Measurements from ENCODE around the gene PSMB8.
"Not testable (repeated sequence)": the region's sequence is repeated elsewhere in the genome, so short reads cannot be mapped to it uniquely, and the experiment has no call there.

Gene PSMB8

DNA sequence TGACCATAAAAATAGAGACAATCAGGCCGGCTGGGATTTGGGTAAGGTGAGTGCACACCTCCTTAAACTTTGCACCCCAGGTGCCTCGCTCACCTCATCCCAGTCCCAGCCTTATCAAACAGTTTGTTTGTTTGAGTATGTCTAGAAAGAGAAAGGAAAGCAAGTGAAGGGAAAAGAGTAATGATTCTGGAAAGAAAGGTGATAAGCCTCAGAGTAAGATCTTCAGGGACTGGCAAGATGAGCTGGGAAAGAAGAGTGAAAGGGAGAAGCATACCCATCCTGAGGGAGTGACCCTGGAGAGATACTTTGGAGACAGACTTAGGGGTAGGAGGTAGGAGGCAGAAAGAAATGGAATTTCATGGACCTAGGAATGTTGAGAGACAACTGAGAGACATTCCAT is 7.0 kb downstream of the PSMB8 start:
- DNase-seq (ENCODE audit: low spot score) = no peak

DNA sequence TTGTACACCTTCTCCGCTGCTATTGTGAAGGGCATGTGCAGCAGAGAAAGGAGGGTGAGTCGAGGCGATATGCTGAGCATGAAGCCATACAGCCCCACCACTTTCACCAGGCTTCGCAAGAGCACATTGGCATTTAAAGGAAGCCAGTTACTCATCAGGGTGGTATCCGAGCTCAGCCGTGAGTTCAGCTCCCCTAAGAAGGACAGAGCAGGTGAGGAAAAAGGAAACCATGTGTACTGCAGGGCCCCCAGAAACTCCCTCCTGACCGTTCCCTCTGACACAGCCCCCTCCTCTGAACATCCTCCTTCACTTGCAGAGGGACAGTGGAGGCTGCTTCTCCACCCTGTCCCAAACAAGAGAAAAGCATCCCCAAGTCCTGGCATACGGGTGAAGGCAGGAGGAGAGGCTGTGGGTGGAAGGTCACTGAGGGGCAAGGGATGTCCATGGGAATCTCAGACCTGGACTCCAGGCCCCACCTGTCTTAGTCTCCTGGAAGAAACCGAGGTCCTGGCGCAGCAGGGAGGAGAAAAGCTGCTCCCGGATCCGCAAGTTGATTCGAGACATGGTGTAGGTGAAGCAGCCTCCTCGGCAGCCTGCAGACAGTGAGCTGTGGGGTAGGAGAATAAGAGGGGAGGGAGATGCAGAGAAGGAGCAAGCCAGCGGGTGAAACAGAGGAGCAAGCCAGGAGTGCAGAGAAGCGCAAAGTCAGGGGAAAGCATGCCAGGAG is 8.5 kb downstream of the PSMB8 start:
- no peak for DNase-seq (ENCODE audit: low spot score)

DNA sequence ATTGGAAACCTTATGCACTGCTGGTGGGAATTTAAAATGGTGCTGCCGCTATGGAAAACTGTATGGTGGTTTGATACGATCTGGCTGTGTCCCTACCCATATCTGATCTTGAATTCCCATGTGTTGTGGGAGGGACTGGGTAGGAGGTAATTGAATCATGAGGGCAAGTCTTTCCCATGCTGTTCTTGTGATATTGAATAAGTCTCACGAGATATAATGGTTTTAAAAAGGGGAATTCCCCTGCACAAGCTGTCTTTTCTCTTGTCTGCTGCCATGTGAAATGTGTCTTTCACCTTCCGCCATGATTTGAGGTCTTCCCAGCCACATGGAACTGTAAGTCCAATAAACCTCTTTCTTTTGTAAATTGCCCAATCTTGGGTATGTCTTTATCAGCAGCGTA is 10.2 kb downstream of the PSMB8 start:
- no peak for DNase-seq (ENCODE audit: low spot score)

DNA sequence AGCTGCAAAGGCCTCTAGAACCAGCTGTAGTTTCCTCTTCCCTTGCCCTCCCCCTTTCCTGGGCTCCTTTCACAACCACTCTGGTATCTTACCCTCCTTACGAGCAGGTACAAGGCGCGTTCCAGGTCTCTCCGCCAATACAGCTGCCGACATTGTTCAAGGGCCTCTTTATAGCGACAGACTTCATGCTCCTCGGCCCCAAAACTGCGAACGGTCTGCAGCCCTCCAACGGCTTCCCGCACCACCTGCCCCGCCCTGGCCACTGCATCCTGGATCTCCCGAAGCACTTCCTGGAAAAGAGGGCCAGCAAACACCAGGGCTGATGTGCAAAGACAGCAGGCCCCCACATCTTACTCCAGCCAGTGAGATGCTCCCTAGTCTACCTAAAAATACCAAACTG is 11.3 kb downstream of the PSMB8 start:
- no peak for DNase-seq (ENCODE audit: low spot score)

DNA sequence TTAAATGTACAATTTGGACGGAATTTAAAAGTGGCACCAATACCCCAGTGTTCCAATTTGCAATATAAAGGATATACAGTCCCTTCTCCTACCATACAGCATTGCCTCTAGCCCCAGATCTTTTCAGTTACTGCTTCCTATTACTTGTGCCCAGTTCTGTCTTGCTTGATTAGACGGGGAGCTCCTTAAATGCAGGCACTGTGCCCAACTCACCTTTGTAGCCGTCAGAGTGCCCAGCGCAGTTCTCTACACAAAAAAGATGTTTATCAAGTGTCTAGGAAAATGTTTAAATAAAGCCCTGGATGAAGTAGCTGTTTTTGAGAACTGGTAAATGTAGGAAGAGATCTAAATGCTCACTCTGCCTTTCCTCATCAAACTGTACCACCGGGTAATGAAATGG is 12.9 kb downstream of the PSMB8 start:
- no peak for DNase-seq (ENCODE audit: low spot score)

DNA sequence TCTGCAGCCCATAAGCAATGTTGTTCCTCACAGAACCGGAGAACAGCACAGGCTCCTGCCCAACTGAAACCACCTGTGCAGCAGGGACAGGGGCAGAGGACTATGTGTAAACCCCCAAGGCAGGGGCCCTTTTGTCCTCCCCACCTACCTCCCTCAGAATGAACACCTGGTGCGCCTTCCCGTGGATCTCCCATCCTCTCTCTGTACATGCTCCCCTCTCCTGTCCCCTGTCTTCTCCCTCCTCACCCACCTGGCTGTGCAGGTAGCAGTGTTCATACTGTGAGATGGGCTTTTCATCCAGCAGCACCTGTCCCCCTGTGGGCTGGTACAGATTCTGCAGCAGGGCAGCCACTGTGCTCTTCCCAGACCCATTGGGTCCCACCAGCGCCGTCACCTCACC is 13.8 kb downstream of the PSMB8 start:
- DNase-seq (ENCODE audit: low spot score) = no peak

DNA sequence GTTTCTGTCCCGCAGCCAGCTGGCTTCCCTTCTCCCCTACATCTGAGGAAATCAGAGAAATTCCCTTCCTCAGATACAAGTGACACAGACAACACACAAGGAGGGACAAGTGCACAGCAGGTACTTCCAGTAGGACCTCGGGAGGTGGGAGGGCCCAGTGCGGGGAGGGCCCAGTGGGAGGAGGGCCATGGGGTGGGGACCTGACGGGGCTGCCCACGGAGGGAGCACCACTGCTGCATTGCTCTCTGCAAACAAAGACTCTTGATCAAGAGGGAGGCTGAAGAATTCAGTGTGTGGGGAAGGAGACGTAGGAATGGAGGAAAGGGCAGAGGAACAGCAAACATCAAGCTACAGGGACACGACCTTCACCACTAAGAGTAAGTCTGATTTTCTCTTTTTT is 14.4 kb downstream of the PSMB8 start:
- no peak for DNase-seq (ENCODE audit: low spot score)

DNA sequence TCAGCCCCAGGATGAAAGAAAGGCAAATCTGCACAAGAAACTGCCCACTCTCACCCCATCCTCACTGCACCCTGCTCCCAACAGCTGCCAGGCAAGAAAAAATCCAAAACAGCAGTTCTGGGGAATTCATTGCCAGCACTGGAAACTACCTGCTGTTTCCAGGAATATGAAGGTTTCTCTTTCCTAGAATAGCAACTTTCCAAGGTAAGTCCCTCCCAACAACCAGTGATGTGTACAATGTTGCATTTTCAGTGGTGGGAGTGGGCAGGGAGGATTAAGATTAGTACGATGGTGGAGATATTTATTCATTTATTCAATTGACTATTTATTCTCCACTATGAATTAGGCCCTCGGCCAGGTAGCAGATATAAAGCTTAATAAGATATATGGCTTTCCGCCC is 16.8 kb downstream of the PSMB8 start:
- DNase-seq (ENCODE audit: low spot score) = no peak

DNA sequence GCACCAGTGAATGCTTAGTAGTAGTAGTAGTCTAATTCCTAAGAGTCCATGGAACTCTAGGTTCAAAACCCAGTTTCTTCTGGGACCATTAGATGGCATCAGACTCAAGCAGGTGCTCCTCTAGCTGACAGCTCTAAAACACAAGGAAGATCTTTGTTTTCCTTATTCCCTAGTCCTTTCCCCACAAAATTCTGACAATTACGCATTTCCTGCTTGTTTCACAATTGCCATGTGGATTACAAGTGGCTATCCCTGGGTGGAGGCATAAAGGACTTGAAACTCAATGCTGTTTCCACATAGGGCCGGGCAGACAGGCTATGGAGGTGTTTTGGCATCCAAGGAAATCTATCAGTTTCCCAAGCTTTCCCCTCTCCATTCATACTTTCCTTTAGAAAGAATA is 17.9 kb downstream of the PSMB8 start:
- peak; percentile 32 for DNase-seq (ENCODE audit: low spot score)

DNA sequence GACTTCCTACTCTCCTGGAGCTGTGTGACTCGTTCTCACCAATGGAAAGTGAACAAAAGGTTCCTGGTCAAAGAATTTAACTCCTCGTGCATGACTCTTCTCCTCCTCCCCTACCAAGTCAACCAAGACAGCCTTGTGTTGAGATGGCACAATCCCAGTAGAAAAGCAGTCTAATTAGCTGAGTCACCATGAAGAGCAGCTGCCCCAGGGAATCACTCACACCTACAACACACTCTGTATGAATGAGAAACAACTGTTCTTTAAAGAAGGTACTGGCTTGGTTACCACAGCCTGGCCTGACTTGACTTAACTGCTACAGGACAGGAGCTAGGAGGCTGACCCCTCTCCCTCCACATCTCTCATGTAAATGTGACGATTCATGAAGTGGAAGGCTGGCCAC is 24.1 kb downstream of the PSMB8 start:
- DNase-seq (ENCODE audit: low spot score) = no peak

DNA sequence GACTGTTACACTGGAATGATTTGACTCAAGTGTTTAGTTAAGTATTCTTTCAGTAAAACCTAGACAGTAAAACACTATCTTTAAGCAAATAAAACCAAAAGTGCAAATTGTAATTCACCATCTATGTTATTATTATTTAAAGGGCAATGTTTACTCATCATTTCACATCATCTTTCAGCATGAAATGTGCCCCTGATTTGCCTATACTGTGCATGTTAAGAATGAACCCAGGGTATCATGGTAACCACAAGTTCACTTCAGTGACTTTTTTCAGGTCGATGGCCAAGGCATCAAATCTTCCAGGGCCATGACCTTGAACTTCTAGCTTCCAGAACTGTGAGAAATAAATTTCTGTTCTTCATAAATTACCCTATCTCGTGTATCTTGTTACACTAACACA is 25.0 kb downstream of the PSMB8 start:
- no peak for DNase-seq (ENCODE audit: low spot score)

DNA sequence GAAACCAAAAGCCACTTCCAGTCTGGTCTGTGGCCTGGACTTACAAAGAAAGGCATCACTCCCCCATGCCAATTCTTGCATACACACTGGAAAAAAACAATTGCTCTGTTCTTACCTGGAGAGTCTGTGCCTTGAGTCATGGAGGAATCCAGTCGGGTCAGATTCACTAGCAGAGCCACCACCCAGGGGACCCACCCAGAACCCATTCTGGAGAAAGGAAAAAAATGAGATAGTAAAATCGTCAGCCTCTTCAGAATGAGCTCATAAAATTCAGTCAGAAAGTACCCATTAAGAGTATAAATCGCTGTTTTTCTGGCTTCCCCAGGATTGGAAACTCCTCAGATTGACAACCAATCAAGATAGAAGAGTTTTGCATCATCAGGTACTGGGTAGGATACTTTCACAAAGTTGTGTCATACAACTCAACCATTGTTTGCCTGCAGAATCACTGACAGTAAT is 27.1 kb downstream of the PSMB8 start, which contains the start of gene HLA-DOB:
Gene HLA-DOB, minus strand, starts transcription at position 257 of the 459 bp plus-strand sequence. Its CDS starts 51 bp downstream, at position 206.
- DNase-seq (ENCODE audit: low spot score) = no peak

DNA sequence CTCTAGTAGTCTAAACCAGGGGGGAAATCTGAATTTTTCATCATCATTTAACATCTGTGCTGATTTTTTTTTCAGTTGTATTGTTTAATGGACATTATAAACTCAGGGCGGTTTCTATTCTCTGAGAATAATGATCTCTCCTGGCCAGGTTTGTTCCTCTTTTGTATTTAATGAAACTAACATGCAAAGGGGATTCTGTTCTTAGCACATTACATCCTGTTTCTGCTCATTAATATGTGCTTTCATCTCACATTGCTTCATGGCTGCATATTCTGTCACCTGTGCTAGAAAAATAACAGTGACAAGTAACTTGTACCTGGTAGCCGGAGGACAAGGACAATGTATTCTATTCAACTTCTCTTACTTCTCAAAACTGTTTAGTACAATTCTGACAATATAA is 27.9 kb downstream of the PSMB8 start:
- DNase-seq (ENCODE audit: low spot score) = no peak

DNA sequence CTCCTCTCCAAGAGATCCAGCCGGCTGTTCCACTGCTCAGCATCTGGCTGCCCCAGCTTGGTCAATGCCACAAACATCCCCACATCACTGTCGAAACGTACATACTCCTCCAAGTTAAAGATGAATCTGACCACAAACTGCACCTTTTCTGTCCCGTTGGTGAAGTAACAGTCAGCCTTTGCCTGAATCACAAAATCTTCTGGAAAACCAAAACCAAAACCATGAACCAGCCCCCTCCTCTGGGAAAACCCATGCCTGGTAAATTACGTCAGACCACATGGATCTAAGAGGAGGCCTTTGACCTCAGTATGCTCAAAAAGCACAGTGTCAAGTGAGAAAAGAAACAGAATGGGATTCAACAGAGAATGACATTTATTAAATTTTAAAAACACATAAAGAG is 28.7 kb downstream of the PSMB8 start:
- DNase-seq (ENCODE audit: low spot score) = no peak

DNA sequence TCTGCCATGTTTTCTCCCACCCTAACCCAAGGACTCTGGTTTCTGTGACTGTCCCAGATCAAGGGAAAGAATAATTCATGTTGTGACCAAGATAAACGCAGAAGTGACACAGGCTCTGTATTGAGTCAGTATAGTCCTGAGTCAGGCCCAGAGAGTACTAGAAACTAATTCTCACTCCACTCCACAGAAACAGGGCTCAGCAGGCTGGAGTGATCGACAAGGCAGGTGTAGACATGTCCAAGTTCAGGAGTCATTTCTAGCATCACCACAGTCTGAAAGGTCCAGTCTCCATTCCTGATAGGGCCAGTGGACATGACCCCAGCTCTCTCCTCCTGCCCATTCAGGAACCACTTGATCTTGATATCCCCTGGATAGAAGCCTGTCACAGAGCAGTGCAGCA is 29.7 kb downstream of the PSMB8 start:
- no peak for DNase-seq (ENCODE audit: low spot score)

DNA sequence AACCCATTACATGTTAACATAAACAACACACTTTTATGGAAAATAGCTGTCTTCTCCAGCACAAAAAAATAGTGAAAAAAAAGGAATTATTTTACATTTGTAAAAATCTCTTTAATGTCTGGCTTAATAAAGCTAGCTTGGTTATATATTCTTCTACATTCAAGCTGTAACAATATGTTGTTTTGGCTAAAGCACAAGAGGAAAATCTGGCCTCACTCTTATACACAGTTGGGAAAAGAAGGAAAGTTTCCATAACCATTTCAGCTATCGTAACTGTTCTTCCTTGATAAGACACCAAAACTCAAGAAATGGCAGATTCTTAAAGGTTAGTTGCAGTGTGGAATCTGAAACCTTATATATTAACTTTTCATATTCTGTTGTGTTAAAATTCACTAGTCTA is 34.7 kb downstream of the PSMB8 start:
- no peak for DNase-seq (ENCODE audit: low spot score)

DNA sequence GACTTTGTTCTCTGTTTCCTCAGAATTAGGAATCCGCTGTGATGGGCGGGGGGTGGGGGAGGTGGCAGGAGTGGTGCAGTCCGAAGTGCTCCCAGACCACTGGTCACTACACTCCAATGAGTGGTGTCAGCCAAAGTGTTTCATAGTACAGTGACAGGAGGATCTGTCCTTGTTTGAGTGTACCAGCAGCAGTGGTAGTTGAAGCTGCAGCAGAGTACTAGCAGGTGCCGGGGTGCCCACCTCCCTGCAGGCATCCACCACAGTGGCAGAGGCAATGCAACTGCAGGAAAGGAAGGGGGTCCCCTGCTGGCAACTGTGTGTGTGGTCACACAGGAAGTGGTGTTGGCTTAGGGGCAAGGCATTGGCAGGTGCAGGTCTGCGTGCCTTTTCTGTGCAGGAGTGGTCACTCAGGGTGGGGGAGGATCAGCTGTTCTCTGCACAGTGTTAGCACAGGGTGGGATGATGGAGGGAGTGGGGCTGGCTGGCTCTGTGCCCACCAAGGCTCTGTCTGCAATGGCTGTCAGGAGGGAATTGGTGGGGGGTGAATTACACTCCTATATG is 36.7 kb downstream of the PSMB8 start:
- DNase-seq (ENCODE audit: low spot score) = no peak

DNA sequence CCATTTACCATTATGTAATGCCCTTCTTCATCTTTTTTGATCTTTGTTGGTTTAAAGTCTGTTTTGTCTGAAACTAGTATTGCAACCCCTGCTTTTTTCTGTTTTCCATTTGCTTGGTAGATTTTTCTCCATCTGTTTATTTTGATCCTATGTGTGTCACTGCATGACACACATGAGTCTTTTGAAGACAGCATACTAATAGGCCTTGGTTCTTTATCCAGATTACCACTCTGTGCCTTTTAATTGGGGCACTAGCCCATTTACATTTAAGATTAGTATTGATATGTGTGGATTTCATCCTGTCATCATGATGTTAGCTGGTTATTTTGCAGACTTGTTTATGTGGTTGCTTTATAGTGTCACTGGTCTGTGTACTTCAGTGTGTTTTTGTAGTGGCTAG is 38.4 kb downstream of the PSMB8 start:
- DNase-seq (ENCODE audit: low spot score) = not testable (repeated sequence)

DNA sequence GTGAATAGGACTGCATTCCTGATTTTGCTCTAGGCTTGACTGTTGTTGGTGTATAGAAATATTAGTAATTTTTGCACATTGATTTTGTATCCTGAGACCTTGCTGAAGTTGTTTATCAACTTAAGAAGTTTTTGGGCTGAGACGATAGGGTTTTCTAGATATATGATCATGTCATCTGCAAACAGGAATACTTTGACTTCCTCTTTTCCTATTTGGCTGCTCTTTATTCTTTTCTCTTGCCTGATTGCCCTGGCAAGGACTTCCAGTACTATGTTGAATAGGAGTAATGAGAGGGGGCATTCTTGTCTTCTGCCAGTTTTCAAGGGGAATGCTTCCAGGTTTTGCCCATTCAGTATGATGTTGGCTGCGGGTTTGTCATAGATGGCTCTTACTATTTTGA is 40.4 kb downstream of the PSMB8 start:
- DNase-seq (ENCODE audit: low spot score) = no peak

DNA sequence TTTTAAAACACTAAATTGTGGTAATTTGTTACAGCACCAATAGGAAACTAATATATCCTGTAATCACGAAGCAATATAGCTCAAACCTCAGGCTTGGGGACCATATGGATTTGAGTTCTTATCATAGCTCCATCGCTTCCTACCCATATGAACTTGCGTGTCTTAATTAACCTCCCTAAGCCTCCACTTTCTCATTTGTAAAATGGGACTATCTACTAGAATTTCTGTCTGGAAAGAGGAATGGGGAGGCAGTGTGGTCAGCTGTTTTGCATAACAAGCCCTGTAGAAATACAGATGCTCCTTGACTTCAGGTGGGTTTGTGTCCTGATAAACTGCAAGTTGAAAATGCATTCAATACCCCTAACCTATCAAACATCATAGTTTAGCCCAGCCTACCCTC is 44.1 kb downstream of the PSMB8 start:
- DNase-seq (ENCODE audit: low spot score) = no peak

DNA sequence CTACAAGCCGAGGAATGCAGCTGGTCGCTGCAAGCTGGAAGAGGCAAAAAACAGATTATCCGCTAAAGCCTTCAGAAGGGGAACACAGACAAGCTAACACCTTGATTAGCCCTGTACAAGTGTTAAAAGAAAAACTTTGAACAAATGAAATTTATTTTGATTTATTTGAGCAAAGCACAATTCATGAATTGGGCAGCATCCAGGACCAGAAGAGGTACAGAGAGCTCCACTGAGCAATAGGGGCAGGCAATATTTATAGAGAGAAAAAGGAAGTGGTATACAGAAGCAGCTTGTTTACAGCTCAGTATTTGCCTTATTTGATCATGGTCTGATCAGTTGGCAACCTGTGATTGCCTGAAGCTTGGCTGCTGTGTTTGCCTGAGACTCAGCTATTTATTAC is 44.7 kb downstream of the PSMB8 start:
- no peak for DNase-seq (ENCODE audit: low spot score)

DNA sequence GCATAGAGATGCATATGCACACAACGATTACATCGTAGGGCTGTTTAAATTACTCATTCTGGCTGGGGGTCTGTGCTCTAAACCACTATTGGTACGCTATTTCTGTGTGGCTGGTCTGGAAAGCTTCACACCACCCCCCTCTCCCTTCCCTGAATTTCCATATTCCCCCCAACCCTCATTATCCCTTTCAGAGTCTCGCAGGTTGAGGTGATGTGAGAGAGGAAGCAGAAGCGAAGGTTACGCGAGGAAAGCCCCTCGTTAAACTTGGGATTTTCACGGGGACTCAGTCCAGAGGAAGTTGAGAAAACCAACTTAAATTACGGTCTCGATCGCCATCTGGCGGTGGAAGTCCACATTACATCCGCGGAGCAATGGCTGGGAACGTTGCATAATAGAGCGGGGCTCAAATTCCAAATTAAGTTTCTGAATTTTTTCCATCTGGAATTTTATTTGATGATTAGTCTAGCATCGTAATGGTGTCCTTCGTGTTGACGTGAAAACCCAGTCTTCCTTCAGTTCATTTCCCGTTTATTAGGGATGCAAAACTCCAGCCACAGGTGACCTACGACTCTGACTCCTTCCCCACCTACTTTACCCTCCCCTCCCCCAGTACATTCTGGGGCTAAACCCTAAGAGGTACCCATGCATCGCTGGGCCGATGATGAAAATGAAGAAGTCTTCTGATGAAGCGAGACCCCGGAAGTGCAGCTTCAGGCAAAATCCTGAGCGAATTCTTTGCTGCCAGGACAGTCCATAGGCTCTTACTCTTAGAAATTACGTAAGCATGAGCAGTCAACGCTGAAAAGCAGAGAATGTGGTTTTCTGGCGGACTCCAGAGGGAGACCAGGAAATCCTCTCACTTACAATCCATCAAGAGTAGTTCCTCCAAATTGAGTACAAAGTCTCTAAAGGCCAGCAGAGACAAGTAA is 46.7 kb downstream of the PSMB8 start:
- peak; percentile 58 for DNase-seq (ENCODE audit: low spot score)

DNA sequence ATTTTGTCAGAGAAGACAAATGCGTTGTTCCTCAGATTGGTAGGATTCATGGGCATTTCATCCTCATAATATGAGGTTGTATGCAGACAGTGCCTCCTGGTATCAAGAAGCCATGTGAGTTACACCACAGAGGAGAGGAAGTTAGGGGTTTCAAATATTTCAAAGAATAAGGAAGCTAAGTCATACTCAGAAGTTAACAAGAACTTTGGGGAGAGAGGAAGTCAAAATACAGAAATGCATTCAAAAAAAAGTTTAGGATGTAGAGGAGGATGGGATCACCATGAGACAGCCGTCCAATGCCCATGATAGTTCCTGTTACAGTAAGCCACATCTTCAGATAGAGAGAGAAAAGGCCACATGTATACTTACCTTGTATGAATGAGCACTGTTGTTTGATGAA is 49.3 kb downstream of the PSMB8 start:
- DNase-seq (ENCODE audit: low spot score) = no peak

Data from kidney capillary endothelial cell (primary cell).